ENCODE measurements around the gene GAST.
A peak's percentile ranks its signal among the peaks of the same experiment; 100 is the strongest.
"Not testable (repeated sequence)": the region's sequence is repeated elsewhere in the genome, so short reads cannot be mapped to it uniquely, and the experiment has no call there.

Gene GAST

GRCh38 chr17:41683441-41684007 lies 28.6 kb upstream of the GAST start:
- DNase-seq (ENCODE audit: low spot score), result no peak

- no peak for DNase-seq (ENCODE audit: low spot score)
These were observed 28.1 kb upstream of the GAST start for GRCh38 chr17:41684035-41684434.

- not testable (repeated sequence) for DNase-seq (ENCODE audit: low spot score)
These were observed 26.4 kb upstream of the GAST start for GRCh38 chr17:41685753-41686152.

GRCh38 chr17:41686281-41686680 lies 25.9 kb upstream of the GAST start:
- DNase-seq (ENCODE audit: low spot score), result no peak

- DNase-seq (ENCODE audit: low spot score), result no peak
These were observed 24.1 kb upstream of the GAST start for GRCh38 chr17:41687828-41688640.

- peak; percentile 94 for DNase-seq (ENCODE audit: low spot score)
These were observed 23.3 kb upstream of the GAST start, which contains the start of gene EIF1 for GRCh38 chr17:41688641-41689496. Gene EIF1, plus strand, starts transcription at chr17:41688885. Its CDS starts 154 bp downstream, at chr17:41689039.

GRCh38 chr17:41689497-41690299 lies 22.4 kb upstream of the GAST start:
- DNase-seq (ENCODE audit: low spot score), result no peak

- DNase-seq (ENCODE audit: low spot score), result no peak
These were observed 21.6 kb upstream of the GAST start for GRCh38 chr17:41690497-41690896.

- DNase-seq (ENCODE audit: low spot score), result no peak
These were observed 20.9 kb upstream of the GAST start for GRCh38 chr17:41691031-41691777.

- DNase-seq (ENCODE audit: low spot score), result no peak
These were observed 19.2 kb upstream of the GAST start for GRCh38 chr17:41692722-41693521.

GRCh38 chr17:41695134-41695661 lies 16.9 kb upstream of the GAST start:
- no peak for DNase-seq (ENCODE audit: low spot score)

GRCh38 chr17:41695954-41696757 lies 16.0 kb upstream of the GAST start:
- peak; percentile 77 for DNase-seq (ENCODE audit: low spot score)

GRCh38 chr17:41697122-41697962 lies 14.8 kb upstream of the GAST start:
- no peak for DNase-seq (ENCODE audit: low spot score)

- not testable (repeated sequence) for DNase-seq (ENCODE audit: low spot score)
These were observed 11.3 kb upstream of the GAST start for GRCh38 chr17:41700843-41701242.

GRCh38 chr17:41702712-41703111 lies 9.4 kb upstream of the GAST start:
- no peak for DNase-seq (ENCODE audit: low spot score)

- peak; percentile 52 for DNase-seq (ENCODE audit: low spot score)
These were observed 6.7 kb upstream of the GAST start for GRCh38 chr17:41705271-41705991.

Measured in iPS-NIHi11 (cell line).